Spinal cord (tissue), 10 donors: ENCODE data around the gene TRAPPC6A. TPM values are rescaled to one million over a fixed set of nuclear protein-coding genes. Genes with fewer than 3 reads are reported as not detected.

ENCODE experiments used
- DNase-seq, 6 donors: peaks; one replicate each; pipeline versions ENCODE4 v3.0.0 to v3.0.0-alpha.2; 2013 to 2015; ENCODE audit warnings: low spot score in 6 of 6, low read depth in 4 of 6
- H3K27ac ChIP-seq: one replicate; pipeline ENCODE4 v1.5.1; 2013; ENCODE audit warnings: low read depth, low read length, control low read depth
- H3K27me3 ChIP-seq: one replicate; pipeline ENCODE4 v1.6.1; 2013; ENCODE audit warnings: low read length; ENCODE audit not compliant: control insufficient read depth, insufficient read depth
- H3K36me3 ChIP-seq: one replicate; pipeline ENCODE4 v1.6.1; 2013; ENCODE audit warnings: low read length; ENCODE audit not compliant: control insufficient read depth, insufficient read depth
- H3K4me1 ChIP-seq: one replicate; pipeline ENCODE4 v1.6.1; 2013; ENCODE audit warnings: low read length; ENCODE audit not compliant: control insufficient read depth, insufficient read depth
- H3K4me3 ChIP-seq: one replicate; pipeline ENCODE4 v1.5.1; 2013; ENCODE audit warnings: low read depth, low read length, control low read depth
- H3K9me3 ChIP-seq: one replicate; pipeline ENCODE4 v1.6.1; 2013; ENCODE audit warnings: low read length; ENCODE audit not compliant: control insufficient read depth, insufficient read depth
- WGBS: methylation state at CpG from one replicate; pipeline ENCODE4 v1.1.5; 2013; ENCODE audit warnings: missing lambda C conversion rate; ENCODE audit not compliant: insufficient coverage; 5-methylcytosine and 5-hydroxymethylcytosine counted together
- polyA plus RNA-seq, 2 donors: library from polyadenylated mRNA; unstranded; fragments of 120-200 nt; gene quantifications; one replicate each; pipeline ENCODE4 v1.2.1, GENCODE V29; 2013; ENCODE audit not compliant: insufficient read length in 2 of 2
- total RNA-seq, 2 donors: library from RNA; depleted of rRNA in 1 of 2; stranded (reverse); fragments of 120-200 nt in 1 of 2; fragments of >200 nt in 1 of 2; gene quantifications; one replicate each; pipeline versions ENCODE4 v1.2.3 to v1.2.4, GENCODE V29; 2013 to 2014
- donor health status: healthy.

TRAPPC6A gene
- total and polyA plus RNA-seq, 4 donors, result 7.0 to 26.2 (median 22.5) TPM

DNA sequence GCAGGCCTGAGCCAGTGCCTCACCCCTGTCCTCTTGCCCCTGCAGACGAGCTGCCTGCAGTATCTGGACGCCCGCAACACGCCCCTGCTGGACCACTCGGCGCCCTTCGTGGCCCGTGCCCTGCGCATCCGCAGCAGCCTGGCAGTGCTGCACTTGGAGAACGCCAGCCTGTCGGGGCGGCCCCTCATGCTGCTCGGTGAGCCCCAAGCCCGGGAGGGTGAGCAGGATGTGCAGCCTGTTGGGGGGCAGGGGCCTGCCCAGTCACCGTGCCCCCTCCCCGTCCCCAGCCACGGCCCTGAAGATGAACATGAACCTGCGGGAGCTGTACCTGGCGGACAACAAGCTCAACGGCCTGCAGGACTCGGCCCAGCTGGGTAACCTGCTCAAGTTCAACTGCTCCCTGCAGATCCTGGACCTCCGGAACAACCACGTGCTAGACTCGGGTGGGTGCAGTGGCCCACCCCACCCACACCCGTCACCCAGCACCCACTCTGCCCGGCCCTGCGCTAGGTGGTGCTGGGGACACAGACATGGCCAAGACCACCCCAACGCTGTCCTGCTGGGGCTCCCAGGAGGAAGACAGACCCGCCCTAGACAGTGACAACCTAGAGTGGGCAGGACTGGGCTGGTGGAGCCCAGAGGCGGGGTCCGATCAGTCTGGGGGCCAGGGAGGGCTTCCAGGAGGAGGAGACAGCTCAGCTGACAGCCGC, 35.9 kb downstream of the TRAPPC6A start:
- WGBS, result 94% methylated on average over 33 of the region's 33 CpGs
- Histone ChIP-seq H3K9me3 (no peaks in the 10 kb centered on the region), H3K27me3 (no peaks in the 10 kb centered on the region), H3K4me1 (peaks cover 21% of the 10 kb centered on the region), H3K27ac (no peak overlapping the region), H3K4me3 (no peak overlapping the region), H3K36me3 (peaks cover 85% of the 10 kb centered on the region)
- no peak for DNase-seq

GRCh38 chr19:45141203-45141900, 36.7 kb downstream of the TRAPPC6A start:
- Histone ChIP-seq H3K9me3 (no peaks in the 10 kb centered on the region), H3K4me3 (no peak overlapping the region), H3K36me3 (peaks cover 79% of the 10 kb centered on the region), H3K4me1 (peaks cover 24% of the 10 kb centered on the region), H3K27ac (no peak overlapping the region), H3K27me3 (no peaks in the 10 kb centered on the region)
- WGBS, result 97% methylated on average over 18 of the region's 28 CpGs
- DNase-seq, result no peak

DNA sequence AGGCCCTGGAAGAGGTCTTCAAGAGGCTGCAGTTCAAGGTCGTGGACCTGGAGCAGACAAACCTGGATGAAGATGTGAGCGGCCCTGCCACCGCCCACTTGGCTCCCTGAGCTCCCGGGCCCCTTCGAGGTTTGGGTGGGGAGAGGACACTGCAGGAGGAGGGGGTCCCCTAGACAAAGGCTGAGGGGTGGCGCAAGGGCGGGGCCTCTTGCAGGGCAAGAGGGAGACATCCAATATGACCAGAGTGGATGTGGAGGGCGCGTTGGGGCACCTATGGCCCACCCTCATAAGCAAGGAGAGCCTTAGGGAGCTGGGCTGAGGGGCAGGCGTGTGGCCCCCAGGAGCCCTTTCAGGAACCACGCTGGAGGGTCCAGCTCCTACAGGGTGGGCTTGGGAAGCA, 37.5 kb downstream of the TRAPPC6A start:
- no peak for DNase-seq
- Histone ChIP-seq H3K36me3 (peaks cover 72% of the 10 kb centered on the region), H3K4me3 (no peak overlapping the region), H3K27me3 (no peaks in the 10 kb centered on the region), H3K9me3 (no peaks in the 10 kb centered on the region), H3K27ac (no peak overlapping the region), H3K4me1 (peaks cover 24% of the 10 kb centered on the region)
- WGBS, result 96% methylated on average over 11 of the region's 11 CpGs

DNA sequence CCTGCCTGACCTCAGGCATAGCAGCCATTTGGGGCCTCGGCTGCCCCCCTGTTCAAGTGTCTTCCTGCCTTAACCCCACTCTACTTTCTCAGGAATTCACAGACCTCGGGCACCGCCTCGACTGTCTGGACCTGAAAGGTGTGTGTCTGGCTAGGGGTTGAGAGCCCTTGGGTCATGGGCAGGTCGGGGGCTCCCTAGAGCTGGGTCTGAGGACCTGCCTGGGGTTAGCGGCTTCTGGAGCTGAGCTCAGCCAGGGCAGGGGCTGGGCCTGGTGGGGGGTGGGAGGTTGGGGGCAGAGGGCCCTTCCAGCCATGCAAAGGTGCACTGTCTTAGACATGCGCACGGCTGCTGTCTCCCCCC, 37.9 kb downstream of the TRAPPC6A start:
- Histone ChIP-seq H3K4me3 (no peak overlapping the region), H3K9me3 (no peaks in the 10 kb centered on the region), H3K36me3 (peaks cover 72% of the 10 kb centered on the region), H3K27me3 (no peaks in the 10 kb centered on the region), H3K27ac (no peak overlapping the region), H3K4me1 (peaks cover 28% of the 10 kb centered on the region)
- WGBS, result 97% methylated on average over 5 of the region's 8 CpGs
- no peak for DNase-seq

DNA sequence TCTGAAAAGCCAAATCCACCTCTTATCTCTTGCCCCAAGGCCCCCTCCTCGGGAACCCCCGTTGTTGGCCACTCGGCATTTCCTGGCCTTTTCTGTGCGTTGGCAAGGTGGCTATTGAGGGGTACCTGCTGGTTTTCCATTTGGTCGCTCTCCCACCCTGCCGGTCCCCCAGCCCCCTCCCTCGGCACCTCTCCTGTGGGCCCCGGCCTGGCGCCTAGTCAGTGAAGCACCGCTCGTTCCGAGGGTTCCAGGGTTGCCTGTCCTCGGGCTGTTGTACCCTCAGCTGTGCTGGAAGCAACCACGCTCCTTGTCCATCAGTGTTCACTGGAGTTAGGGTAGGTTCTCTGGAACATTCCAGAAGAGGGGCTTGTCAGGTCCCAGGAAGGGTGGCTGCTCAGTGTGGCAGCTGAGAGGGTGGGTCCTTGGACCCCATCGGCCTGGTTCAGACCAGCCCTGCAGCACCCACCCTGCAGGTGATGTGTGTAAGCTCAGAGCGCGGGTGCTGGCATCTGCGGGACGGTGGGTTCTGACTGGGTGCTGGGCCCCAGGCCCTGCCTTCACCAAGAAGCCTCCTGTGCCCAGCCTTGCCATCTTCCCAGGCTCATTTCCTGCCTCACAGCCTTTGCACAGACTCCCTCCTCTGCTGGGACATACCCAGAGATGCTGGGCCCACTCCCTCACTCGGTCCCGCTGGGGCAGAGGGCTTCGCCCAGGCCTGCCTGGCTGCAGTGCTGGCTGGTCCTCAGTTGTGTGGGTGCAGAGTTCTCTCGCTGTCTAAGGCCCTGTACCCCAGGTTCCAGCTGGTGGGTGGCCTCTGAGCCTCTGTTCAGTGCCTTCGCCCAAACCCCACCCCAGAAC, 38.5 kb downstream of the TRAPPC6A start:
- H3K27me3 ChIP-seq, result no peaks in the 10 kb centered on the region
- H3K9me3 ChIP-seq, result no peaks in the 10 kb centered on the region
- no peak for DNase-seq
- H3K4me3 ChIP-seq, result no peak overlapping the region
- H3K4me1 ChIP-seq, result peaks cover 28% of the 10 kb centered on the region
- H3K36me3 ChIP-seq, result peaks cover 71% of the 10 kb centered on the region
- no peak overlapping the region for H3K27ac ChIP-seq
- WGBS, result 95% methylated on average over 23 of the region's 24 CpGs

- Histone ChIP-seq H3K4me3 (no peak overlapping the region), H3K36me3 (peaks cover 60% of the 10 kb centered on the region), H3K9me3 (no peaks in the 10 kb centered on the region), H3K27me3 (no peaks in the 10 kb centered on the region), H3K4me1 (peaks cover 28% of the 10 kb centered on the region), H3K27ac (no peak overlapping the region)
- 79% methylated on average over 8 of the region's 11 CpGs for WGBS
- DNase-seq, result no peak
Observed at GRCh38 chr19:45138303-45138751, 39.7 kb downstream of the TRAPPC6A start.

DNA sequence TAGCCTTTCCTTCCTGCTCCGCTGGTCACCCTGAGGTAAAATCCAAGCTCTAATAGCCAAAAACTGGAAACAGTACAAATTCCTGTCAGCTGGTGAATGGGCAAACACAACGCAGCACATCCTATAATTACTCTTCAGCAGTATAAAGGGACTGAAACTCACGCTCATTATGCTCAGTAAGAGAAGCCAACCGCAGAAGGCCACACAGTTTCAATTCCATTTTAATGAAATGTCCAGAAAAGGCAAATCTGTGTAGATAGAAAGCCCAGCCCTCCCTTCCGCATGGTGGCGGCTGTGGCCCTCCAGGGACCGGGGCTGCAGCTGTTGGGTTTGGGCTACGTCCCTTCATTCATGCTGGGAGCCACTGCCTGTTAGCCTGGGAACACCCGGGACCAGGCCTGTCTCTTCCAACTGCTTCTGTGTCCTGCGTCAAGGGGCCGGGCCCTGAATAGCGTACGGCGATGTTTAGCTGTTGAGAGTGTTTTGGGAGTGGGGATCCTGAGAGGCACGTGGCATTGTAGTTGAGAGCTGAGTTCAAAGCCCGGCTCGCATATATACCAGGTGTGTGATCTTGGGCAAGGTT, 40.8 kb downstream of the TRAPPC6A start:
- no peaks in the 10 kb centered on the region for H3K27me3 ChIP-seq
- WGBS, result 34% methylated on average over 12 of the region's 17 CpGs
- H3K9me3 ChIP-seq, result no peaks in the 10 kb centered on the region
- H3K36me3 ChIP-seq, result peaks cover 49% of the 10 kb centered on the region
- peak in 3 of 6 donors; percentile 23 to 89 (median 70) for DNase-seq
- no peak overlapping the region for H3K27ac ChIP-seq
- no peak overlapping the region for H3K4me3 ChIP-seq
- peaks cover 28% of the 10 kb centered on the region for H3K4me1 ChIP-seq

GRCh38 chr19:45136507-45137178, 41.4 kb downstream of the TRAPPC6A start:
- no peak overlapping the region for H3K4me3 ChIP-seq
- WGBS, result 48% methylated on average over 10 of the region's 12 CpGs
- no peak for DNase-seq

More at GRCh38 chr19:45136507-45137178, 41.4 kb downstream of the TRAPPC6A start:
- Histone ChIP-seq H3K36me3 (peaks cover 43% of the 10 kb centered on the region), H3K27me3 (no peaks in the 10 kb centered on the region), H3K4me1 (peaks cover 28% of the 10 kb centered on the region), H3K27ac (peak overlapping the region; percentile 52), H3K9me3 (no peaks in the 10 kb centered on the region)
